Measurements from ENCODE around the gene PDGFA.

Gene PDGFA

GRCh38 chr7:500521-501420 is 18.9 kb downstream of the PDGFA start:
- DNase-seq, result no peak

GRCh38 chr7:499853-500485 is 19.7 kb downstream of the PDGFA start:
- no peak for DNase-seq

- no peak for DNase-seq
Measured at GRCh38 chr7:498678-499641, 20.7 kb downstream of the PDGFA start.

- DNase-seq, result no peak
Measured at GRCh38 chr7:497946-498655, 21.5 kb downstream of the PDGFA start.

GRCh38 chr7:497346-497745 is 22.3 kb downstream of the PDGFA start:
- DNase-seq, result no peak

- DNase-seq, result no peak
Measured at GRCh38 chr7:496528-497295, 22.9 kb downstream of the PDGFA start.

GRCh38 chr7:495761-496321 is 23.8 kb downstream of the PDGFA start:
- DNase-seq, result no peak

- DNase-seq, result no peak
Measured at GRCh38 chr7:495326-495725, 24.3 kb downstream of the PDGFA start.

- no peak for DNase-seq
Measured at GRCh38 chr7:494906-495305, 24.7 kb downstream of the PDGFA start.

GRCh38 chr7:494259-494687 is 25.4 kb downstream of the PDGFA start:
- no peak for DNase-seq

GRCh38 chr7:493661-494251 is 25.9 kb downstream of the PDGFA start:
- no peak for DNase-seq

- no peak for DNase-seq
Measured at GRCh38 chr7:492714-493065, 27.0 kb downstream of the PDGFA start.

GRCh38 chr7:491958-492713 is 27.5 kb downstream of the PDGFA start:
- no peak for DNase-seq

- DNase-seq, result no peak
Measured at GRCh38 chr7:491292-491957, 28.2 kb downstream of the PDGFA start.

GRCh38 chr7:490461-491291 is 29.0 kb downstream of the PDGFA start:
- DNase-seq, result no peak

- DNase-seq, result no peak
Measured at GRCh38 chr7:489876-490275, 29.8 kb downstream of the PDGFA start.

- DNase-seq, result no peak
Measured at GRCh38 chr7:486216-486743, 33.4 kb downstream of the PDGFA start.

All from stimulated activated CD4-positive, alpha-beta T cell treated with anti-CD3 and anti-CD28 coated beads, Interleukin-4, amount 100 ng/mL, for 4 hours (primary cell).